Choroid plexus epithelial cell (primary cell): ENCODE data around the gene OR5P2.

ENCODE experiments used
- DNase-seq: peaks from one replicate; pipeline ENCODE4 v3.0.0-alpha.2; 2010; ENCODE audit warnings: low read depth
- H3K4me3 ChIP-seq: 2 replicates; pipeline ENCODE4 v1.5.1; 2011; ENCODE audit warnings: low read depth, mild to moderate bottlenecking, control low read depth, low read length, moderate library complexity
- CTCF ChIP-seq: conservative IDR thresholded peaks from 2 replicates; pipeline ENCODE4 v1.5.1; 2011; ENCODE audit warnings: low read depth, mild to moderate bottlenecking, control low read depth, inconsistent platforms, low read length, moderate library complexity

Gene OR5P2

GRCh38 chr11:7749456-7749855 is 47.3 kb downstream of the OR5P2 start:
- peak; percentile 18 for DNase-seq
- TF ChIP-seq CTCF = no peak
- no peak overlapping the region for H3K4me3 ChIP-seq
